Measurements from ENCODE around the gene RAD9A.

DNA sequence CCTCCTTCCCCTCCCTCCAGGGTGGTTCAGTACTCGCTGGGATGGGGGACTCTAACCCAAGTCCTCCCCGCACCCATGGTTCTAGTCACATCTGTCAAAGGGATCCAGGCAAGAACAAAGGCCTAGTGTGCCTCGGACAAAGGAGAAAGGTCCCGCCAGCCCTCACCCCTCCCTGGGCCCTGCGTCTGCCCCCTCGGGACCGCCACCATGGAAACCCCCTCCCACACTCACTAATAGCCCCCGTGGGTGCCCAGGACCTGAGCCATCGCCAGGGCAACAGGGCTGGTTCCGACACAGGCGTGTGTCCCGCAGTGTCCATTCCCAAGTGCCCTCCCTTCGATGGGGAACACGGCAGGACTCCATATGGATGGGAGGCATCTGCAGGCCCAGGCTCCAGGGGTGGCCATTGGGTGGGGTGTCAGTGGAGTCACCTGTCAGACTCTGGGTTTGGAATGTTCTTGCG is 18.6 kb downstream of the RAD9A start:
- TF ChIP-seq, protein P1, sequence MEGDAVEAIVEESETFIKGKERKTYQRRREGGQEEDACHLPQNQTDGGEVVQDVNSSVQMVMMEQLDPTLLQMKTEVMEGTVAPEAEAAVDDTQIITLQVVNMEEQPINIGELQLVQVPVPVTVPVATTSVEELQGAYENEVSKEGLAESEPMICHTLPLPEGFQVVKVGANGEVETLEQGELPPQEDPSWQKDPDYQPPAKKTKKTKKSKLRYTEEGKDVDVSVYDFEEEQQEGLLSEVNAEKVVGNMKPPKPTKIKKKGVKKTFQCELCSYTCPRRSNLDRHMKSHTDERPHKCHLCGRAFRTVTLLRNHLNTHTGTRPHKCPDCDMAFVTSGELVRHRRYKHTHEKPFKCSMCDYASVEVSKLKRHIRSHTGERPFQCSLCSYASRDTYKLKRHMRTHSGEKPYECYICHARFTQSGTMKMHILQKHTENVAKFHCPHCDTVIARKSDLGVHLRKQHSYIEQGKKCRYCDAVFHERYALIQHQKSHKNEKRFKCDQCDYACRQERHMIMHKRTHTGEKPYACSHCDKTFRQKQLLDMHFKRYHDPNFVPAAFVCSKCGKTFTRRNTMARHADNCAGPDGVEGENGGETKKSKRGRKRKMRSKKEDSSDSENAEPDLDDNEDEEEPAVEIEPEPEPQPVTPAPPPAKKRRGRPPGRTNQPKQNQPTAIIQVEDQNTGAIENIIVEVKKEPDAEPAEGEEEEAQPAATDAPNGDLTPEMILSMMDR (IDR thresholded peaks at IDR 0.05) = no peak
- no peak for TF ChIP-seq POLR2A (IDR thresholded peaks at IDR 0.05)

All from prostate gland (tissue), 2 donors.